Activated naive CD4-positive, alpha-beta T cell treated with anti-CD3 and anti-CD28 coated beads for 36 hours (primary cell): ENCODE data around the gene FEM1B. TPM values are rescaled to one million over a fixed set of nuclear protein-coding genes. Genes with fewer than 3 reads are reported as not detected.
A peak's percentile ranks its signal among the peaks of the same experiment; 100 is the strongest.
"Not testable (repeated sequence)": the region's sequence is repeated elsewhere in the genome, so short reads cannot be mapped to it uniquely, and the experiment has no call there.

ENCODE experiments used
- CTCF ChIA-PET: fragments of 350-600 bp; sonication (Branson Sonifier 250); formaldehyde crosslinking; loops from one replicate; lab custom pipeline; 2021; ENCODE audit warnings: antibody characterized with exemption; lab: Charles Lee
- DNase-seq: peaks from one replicate; pipeline ENCODE4 v3.0.0-alpha.2; 2020
- H3K27ac Mint-ChIP-seq: one replicate; pipeline ENCODE4 v1.8.0; 2021; ENCODE audit warnings: mild to moderate bottlenecking, mixed read lengths
- H3K27me3 Mint-ChIP-seq: one replicate; pipeline ENCODE4 v1.8.0; 2021; ENCODE audit warnings: low read depth, mixed read lengths
- H3K36me3 Mint-ChIP-seq: one replicate; pipeline ENCODE4 v1.8.0; 2021; ENCODE audit warnings: low read depth, mixed read lengths
- H3K4me1 Mint-ChIP-seq: one replicate; pipeline ENCODE4 v1.8.0; 2021; ENCODE audit warnings: low read depth, mixed read lengths
- H3K4me3 Mint-ChIP-seq: one replicate; pipeline ENCODE4 v1.8.0; 2021; ENCODE audit warnings: mild to moderate bottlenecking, moderate library complexity, mixed read lengths
- H3K9me3 Mint-ChIP-seq: one replicate; pipeline ENCODE4 v1.8.0; 2021; ENCODE audit warnings: mixed read lengths
- intact Hi-C: fragments of 100-400 bp; cut with micrococcal nuclease; formaldehyde crosslinking; loops from one replicate; pipeline ENCODE4 v1.15.1; 2023
- total RNA-seq, 2 experiments: library from RNA; stranded (reverse); gene quantifications; one replicate each; pipeline ENCODE4 v1.2.3, GENCODE V29; 2021

FEM1B gene
- total RNA-seq: 10 to 100 TPM; 30.3 to 34.2 TPM

DNA sequence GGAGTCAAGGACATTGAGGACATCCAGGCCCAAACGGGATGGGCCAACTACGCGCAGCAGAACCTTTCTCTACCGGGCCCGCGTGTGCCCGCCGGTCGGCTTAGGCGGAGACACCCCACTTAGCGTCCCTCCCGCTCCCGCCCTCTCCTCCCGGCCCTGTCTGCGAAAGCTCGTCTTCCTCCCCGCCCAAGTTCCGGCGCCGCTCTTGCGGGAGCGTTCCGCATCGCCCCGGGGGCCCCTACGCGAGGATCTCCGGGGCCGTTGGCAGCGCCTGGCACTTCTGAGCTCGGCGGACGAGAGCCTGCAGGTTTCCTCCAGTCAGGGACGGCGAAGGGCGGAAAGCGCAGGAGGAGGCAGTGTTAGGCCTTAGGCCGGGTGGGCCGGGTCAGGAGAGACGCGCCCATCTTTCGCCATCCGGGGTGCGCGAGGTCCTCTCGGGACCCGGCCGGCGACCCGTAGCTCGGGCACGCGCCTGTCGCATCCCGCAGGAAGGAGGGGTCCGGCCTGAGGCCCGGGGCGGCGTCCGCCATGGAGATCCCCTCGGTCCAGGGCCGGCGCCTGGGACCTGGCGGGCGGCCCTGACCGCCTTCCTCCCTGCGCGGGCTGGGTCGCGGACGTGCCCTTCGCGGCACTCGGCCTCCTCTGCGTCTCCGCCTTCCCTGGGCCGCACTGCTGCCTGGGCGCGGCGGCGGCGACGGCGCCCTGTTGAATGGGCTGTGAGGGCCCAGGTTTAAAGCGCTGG is at the start of gene FEM1B:
TSS of gene FEM1B (plus strand) at position 143 of the 742 bp plus-strand sequence. CDS start 673 bp downstream, outside the sequence.
- intact Hi-C loops: loop anchor here (1.0 to 5.0 kb wide), 8 partner anchors 15 to 735 kb away; partner anchors contain the start of genes ANP32A, MAP2K5, PIAS1 and RNU6-1
- Mint-ChIP-seq H3K9me3 (no peaks in the 10 kb centered on the region), H3K4me3 (peak within 1 kb of the TSS; percentile 97), H3K36me3 (peaks cover 9% of the 10 kb centered on the region), H3K27me3 (no peaks in the 10 kb centered on the region), H3K4me1 (peaks cover 46% of the 10 kb centered on the region), H3K27ac (peak within 1 kb of the TSS; percentile 97)
- DNase-seq: peak; percentile 89
- CTCF ChIA-PET: interaction anchor here (0.7 to 2.2 kb wide), 5 partner anchors 16 to 105 kb away, joined by 3 to 8 read pairs (median 4); no protein-coding TSS in a partner anchor

DNA sequence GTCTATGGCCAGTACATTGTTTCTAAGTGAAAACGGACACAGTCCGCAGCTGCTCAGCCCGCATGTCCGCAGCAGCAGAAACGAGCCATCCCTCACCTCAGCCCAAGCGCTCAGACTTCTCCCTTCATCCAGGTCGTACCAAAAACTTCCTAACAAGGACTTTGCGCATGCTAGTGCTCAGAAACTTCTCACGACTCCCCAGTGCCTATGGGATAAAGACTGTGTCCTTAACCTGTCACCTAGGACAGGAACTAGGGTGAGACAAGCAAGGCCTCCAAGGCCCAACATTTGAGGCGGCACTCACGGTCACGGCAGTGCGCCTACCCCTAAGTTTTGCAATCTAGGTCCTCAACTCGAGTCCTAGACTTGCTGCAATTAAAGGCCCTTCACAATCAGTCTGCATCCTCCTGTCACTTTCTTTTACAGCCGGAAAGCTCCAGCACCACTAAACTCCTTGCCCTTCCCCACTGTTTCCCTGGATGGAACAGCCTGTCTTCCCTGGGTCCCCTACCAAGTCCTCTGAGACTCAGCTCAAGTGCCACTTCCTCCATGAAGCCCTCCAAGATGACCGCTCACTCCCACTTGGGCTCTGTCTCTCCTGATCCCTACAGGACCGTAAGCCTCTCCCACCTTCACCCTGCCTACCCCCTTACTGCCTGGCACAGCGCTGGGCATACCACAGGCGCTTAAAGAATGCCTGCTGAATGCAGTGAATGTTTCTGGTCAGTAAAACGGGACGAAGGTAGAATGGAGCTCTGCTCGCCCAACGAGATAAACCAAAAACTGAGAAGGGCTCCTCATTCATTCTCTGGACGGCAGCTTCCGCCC is 49.2 kb upstream of the FEM1B start:
- H3K4me1 Mint-ChIP-seq: peaks cover 44% of the 10 kb centered on the region
- no peaks in the 10 kb centered on the region for H3K9me3 Mint-ChIP-seq
- peaks cover 16% of the 10 kb centered on the region for H3K36me3 Mint-ChIP-seq
- no peaks in the 10 kb centered on the region for H3K27me3 Mint-ChIP-seq
- intact Hi-C loops: loop anchor here (2.0 to 5.0 kb wide), 3 partner anchors 20 to 708 kb away; partner anchors contain the start of gene C15orf61
- peak overlapping the region; percentile 82 for H3K4me3 Mint-ChIP-seq
- DNase-seq: no peak
- CTCF ChIA-PET: interaction anchor here (0.5 to 2.1 kb wide), 4 partner anchors 78 to 367 kb away, joined by 3 to 4 read pairs (median 4); no protein-coding TSS in a partner anchor
- peak overlapping the region; percentile 48 for H3K27ac Mint-ChIP-seq

DNA sequence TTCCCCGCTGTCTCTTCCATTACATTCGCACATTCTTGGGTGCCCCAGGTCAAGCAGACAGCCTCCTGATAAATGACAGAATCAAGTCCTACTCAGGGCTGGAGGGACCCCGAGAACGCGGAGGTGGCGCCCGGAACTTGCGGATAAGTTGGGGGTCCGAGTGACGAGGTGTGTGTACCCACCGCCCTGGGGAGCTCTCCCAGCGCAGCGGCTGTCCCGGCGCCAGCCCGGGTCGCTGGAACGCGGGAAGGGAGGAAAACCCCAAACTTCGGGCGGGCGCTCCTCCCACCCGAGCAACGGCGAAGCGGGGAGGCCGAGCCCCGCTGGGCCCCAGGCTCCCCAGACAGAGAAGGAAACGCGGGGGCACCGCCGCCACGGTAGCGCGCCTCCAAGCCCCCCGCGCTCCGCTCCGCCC is 48.6 kb upstream of the FEM1B start:
- peak overlapping the region; percentile 48 for H3K27ac Mint-ChIP-seq
- H3K9me3 Mint-ChIP-seq: no peaks in the 10 kb centered on the region
- peaks cover 44% of the 10 kb centered on the region for H3K4me1 Mint-ChIP-seq
- H3K36me3 Mint-ChIP-seq: peaks cover 16% of the 10 kb centered on the region
- CTCF ChIA-PET: interaction anchor here (0.5 to 2.1 kb wide), 4 partner anchors 77 to 368 kb away, joined by 3 to 4 read pairs (median 4); no protein-coding TSS in a partner anchor
- peak; percentile 23 for DNase-seq
- H3K27me3 Mint-ChIP-seq: no peaks in the 10 kb centered on the region
- intact Hi-C loops: loop anchor here (2.0 to 5.0 kb wide), 3 partner anchors 20 to 708 kb away; partner anchors contain the start of gene C15orf61
- peak overlapping the region; percentile 82 for H3K4me3 Mint-ChIP-seq

DNA sequence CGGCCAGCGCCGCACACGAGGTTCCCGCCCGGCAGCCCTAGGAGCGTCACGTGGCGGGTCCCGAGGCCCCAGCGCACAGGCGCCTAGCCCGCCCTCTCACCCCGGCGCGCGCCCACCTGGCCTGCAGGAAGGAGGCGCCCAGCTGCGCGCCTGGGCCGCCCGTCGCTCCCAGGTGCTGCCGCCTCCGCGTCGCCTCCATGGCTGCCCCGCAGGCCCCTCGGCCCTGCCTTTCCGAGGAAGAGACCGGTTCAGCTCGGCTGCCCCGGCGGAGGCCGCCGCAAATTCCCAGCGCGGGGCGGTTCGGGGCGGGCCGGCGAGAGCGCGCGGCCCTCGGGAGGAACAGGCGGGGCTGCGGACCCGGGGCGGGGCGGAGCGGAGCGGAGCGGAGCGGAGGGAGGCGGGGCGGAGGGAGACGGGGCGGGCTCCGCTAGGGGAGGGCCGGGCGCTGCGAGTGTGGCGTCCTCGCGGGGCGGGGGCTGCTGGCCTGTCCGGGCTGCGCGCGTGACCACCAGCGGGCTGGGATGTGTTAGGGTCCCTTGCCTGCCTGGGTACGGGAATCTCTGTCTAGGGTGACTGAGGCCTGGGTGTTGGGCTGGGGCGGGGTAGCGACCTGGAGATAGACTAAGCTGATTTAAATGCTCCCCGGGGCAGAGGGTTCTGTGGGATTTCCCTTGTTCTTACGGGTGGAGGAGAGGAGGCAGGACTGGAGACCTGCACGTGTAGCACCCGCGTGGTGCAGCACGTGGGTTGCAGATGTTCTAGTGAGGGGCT is 48.0 kb upstream of the FEM1B start, which contains the start of gene CLN6:
TSS of gene CLN6 (minus strand) at position 343 of the 771 bp plus-strand sequence. CDS start at position 199, 144 bp downstream.
- intact Hi-C loops: loop anchor here (1.0 to 5.0 kb wide), 6 partner anchors 21 to 709 kb away; partner anchors contain the start of genes C15orf61, PIAS1 and RNU6-1
- Mint-ChIP-seq H3K9me3 (no peaks in the 10 kb centered on the region), H3K27ac (peak within 1 kb of the TSS; percentile 80), H3K27me3 (no peaks in the 10 kb centered on the region), H3K36me3 (peaks cover 15% of the 10 kb centered on the region), H3K4me3 (peak within 1 kb of the TSS; percentile 85), H3K4me1 (peaks cover 43% of the 10 kb centered on the region)
- DNase-seq: peak; percentile 75
- CTCF ChIA-PET: interaction anchor here (0.7 to 2.1 kb wide), 4 partner anchors 19 to 368 kb away, joined by 3 to 4 read pairs (median 4); no protein-coding TSS in a partner anchor

DNA sequence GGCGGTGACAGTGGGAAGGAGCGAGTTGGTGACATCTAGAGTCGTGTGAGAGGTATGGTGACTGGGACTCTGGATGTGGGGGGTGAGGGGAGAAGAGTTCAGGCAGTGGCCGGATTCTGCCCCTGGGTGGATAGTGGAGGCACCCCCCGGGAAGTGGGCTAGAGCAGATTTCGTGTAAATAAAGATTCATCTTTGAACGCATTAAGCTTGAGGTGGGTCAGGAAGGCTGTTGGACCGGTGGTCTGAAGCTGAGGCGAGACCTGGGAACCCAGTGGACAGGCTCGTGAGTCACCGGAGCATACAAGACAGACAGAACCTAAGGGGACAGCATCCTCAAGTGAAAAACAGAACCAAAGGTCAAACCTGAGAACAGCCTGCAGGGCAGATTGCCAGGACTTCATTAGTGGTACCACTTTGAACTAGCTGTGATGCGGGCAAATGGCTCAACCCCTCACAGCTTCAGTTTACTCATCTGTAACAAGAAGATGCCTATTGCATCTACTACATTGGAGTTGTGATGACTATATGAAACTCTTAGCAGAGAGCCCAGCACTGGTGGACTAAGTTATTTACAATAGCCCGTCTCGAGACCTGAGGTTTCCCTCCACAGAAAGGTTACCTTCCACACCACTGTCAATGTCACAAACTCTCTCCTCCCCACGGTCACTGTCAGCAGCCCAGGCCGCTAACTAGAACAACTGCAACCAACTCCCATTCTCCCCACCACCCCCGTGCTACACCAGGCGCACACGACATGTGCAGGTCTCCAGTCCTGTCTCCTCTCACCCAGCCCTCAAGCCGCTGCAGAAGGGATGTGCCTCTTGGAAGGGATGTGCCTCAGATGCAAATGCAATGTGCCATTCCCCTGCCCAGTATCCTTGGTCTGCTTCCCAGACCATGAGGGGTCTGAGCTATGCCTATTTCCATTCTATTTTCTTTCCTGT is 47.1 kb upstream of the FEM1B start:
- peak; percentile 37 for DNase-seq
- H3K27me3 Mint-ChIP-seq: no peaks in the 10 kb centered on the region
- H3K27ac Mint-ChIP-seq: peak overlapping the region; percentile 80
- H3K36me3 Mint-ChIP-seq: peaks cover 12% of the 10 kb centered on the region
- intact Hi-C loops: loop anchor here (1.0 kb wide), 3 partner anchors 48 to 390 kb away; partner anchors contain the start of genes PIAS1 and RNU6-1
- no peaks in the 10 kb centered on the region for H3K9me3 Mint-ChIP-seq
- peaks cover 35% of the 10 kb centered on the region for H3K4me1 Mint-ChIP-seq
- CTCF ChIA-PET: interaction anchor here (0.6 to 2.1 kb wide), 4 partner anchors 20 to 369 kb away, joined by 3 to 4 read pairs (median 4); no protein-coding TSS in a partner anchor
- H3K4me3 Mint-ChIP-seq: peak overlapping the region; percentile 85

DNA sequence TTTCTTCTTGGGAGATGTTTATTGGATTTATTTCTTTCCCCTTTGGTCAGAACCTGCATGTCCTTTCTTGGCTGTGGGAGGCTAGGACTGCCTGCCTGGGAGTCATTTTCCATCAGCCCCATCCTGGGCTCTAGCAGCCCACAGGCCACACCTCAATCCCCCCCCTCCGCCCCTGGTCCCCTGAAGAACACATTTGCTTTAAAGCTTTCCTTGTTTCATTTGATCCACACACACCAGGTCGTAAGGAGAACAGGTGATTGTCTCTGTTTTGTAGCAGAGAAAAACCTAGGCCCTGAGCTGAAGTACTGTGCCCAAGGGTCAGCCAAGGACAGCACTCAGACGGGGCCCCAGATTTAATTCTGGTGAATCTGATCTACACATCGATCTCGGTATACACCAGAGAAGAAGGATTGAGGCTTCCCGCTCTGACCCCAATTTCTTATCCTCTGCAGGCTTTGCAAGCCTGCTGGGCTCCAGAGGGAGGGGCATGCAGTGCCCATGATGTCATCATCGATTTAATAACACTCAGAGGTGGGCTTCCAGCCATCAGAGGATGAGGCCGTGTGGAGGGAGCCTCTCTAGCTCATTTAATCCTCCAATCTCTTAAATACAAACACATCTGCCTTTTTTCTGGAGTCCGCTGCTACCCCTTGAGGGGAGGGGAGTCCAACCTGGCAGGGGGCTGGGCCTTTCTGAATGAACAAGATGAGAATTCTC is 46.3 kb upstream of the FEM1B start:
- no peak for DNase-seq
- peaks cover 12% of the 10 kb centered on the region for H3K36me3 Mint-ChIP-seq
- intact Hi-C loops: no loop called here
- peaks cover 35% of the 10 kb centered on the region for H3K4me1 Mint-ChIP-seq
- no peak overlapping the region for H3K27ac Mint-ChIP-seq
- CTCF ChIA-PET: interaction anchor here (1.1 to 1.4 kb wide), 3 partner anchors 9 to 21 kb away, joined by 3 to 4 read pairs (median 3); no protein-coding TSS in a partner anchor
- no peaks in the 10 kb centered on the region for H3K9me3 Mint-ChIP-seq
- H3K27me3 Mint-ChIP-seq: no peaks in the 10 kb centered on the region
- H3K4me3 Mint-ChIP-seq: peak overlapping the region; percentile 85

DNA sequence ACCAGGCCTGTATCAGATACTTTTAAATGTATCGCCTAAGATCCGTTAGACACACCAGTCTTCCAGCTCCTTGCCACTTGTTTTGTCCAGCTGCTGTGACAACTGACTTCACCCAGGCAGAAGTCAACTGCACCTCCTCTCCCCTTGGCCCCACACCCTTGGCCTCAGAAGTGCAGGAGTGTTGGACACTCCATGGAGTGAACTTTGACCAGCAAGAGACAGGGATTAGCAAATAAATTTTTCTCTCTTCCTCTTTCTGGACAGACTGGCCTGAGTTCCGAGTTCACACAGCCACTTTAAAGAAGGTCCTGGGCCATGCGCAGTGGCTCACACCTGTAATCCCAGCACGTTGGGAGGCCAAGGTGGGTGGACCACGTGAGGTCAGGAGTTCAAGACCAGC is 45.1 kb upstream of the FEM1B start:
- DNase-seq: no peak
- Mint-ChIP-seq H3K27ac (no peak overlapping the region), H3K4me3 (no peak overlapping the region), H3K4me1 (peaks cover 30% of the 10 kb centered on the region), H3K27me3 (no peaks in the 10 kb centered on the region), H3K36me3 (peaks cover 12% of the 10 kb centered on the region), H3K9me3 (no peaks in the 10 kb centered on the region)
- CTCF ChIA-PET: interaction anchor here (0.6 to 1.4 kb wide), 4 partner anchors 8 to 637 kb away, joined by 3 to 4 read pairs (median 3); no protein-coding TSS in a partner anchor
- intact Hi-C loops: no loop called here

DNA sequence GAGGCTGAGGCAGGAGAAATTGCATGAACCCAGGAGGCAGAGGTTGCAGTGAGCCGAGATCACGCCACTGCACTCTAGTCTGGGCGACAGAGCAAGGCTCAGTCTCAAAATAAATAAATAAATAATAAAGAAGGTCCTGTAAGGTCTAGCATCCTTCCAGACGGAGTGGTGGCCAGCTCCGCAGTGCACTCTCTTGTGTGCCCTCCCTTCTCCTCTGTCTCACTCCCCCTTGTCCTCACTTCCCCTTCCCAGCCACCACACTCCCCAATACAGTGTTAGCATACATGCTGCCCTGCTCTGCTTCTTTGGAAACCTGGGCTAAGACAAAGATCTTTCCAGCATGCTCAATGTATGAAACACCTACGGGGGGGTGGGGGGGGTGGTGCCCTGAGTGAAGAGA is 44.6 kb upstream of the FEM1B start:
- H3K36me3 Mint-ChIP-seq: peaks cover 8% of the 10 kb centered on the region

DNA sequence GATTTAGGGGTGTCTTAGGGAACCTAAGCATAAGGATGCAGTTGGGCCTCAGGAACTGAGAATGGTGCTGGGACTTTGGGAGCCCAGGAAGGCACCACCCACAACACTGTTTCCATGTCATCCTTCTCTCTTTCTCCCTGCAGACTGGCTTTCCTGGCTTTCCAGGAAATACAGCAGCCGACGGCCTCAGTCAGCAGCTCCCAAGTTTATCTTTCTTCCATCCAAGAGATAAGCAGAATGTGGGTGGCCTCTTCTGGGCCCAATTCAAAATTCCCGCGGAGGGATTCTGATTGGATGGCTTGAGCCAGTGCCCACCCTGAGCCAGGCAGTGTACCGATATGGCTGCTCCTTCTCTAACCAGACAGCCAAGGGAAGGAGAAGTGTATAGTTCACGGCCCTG is 43.5 kb upstream of the FEM1B start:
- H3K9me3 Mint-ChIP-seq: no peaks in the 10 kb centered on the region
- CTCF ChIA-PET: no interaction called here
- no peaks in the 10 kb centered on the region for H3K36me3 Mint-ChIP-seq
- intact Hi-C loops: no loop called here
- H3K4me1 Mint-ChIP-seq: peaks cover 17% of the 10 kb centered on the region
- no peak for DNase-seq
- no peak overlapping the region for H3K27ac Mint-ChIP-seq
- no peaks in the 10 kb centered on the region for H3K27me3 Mint-ChIP-seq
- no peak overlapping the region for H3K4me3 Mint-ChIP-seq

More for the DNA sequence above, 44.6 kb upstream of the FEM1B start:
- Mint-ChIP-seq H3K4me1 (peaks cover 25% of the 10 kb centered on the region), H3K9me3 (no peaks in the 10 kb centered on the region), H3K27me3 (no peaks in the 10 kb centered on the region), H3K27ac (no peak overlapping the region), H3K4me3 (no peak overlapping the region)
- intact Hi-C loops: no loop called here
- DNase-seq: no peak
- CTCF ChIA-PET: interaction anchor here (0.6 to 1.4 kb wide), 2 partner anchors 13 to 637 kb away, joined by 3 read pairs; no protein-coding TSS in a partner anchor

DNA sequence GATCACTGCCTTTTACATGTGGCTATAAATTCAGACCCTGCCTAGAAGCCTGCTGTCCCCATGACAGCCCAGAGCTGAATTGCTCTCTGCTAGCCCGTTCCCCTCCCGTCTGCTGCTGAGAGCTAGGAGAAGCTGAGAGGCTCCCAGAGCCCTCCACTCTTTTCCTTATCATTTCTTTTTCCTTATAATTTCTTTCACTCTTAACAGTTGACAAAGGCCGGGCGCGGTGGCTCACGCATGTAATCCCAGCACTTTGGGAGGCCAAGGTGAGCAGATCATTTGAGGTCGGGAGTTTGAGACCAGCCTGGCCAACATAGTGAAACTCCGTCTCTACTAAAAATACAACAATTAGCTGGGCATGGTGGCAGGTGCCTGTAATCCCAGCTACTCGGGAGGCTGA is 43.0 kb upstream of the FEM1B start:
- H3K27me3 Mint-ChIP-seq, H3K9me3 Mint-ChIP-seq, H3K36me3 Mint-ChIP-seq, CTCF ChIA-PET, DNase-seq, intact Hi-C loops, H3K4me3 Mint-ChIP-seq, H3K27ac Mint-ChIP-seq: not testable (repeated sequence)
- peaks cover 17% of the 10 kb centered on the region for H3K4me1 Mint-ChIP-seq
